ENCODE data around the gene ZNF740. TPM values are rescaled to one million over a fixed set of nuclear protein-coding genes. Genes with fewer than 3 reads are reported as not detected.

Gene ZNF740
- total and polyA plus RNA-seq, 7 donors: 3.3 to 22.8 (median 15.7) TPM

- Histone ChIP-seq H3K4me1 (peaks cover 8% of the 10 kb centered on the region), H3K27ac (no peak overlapping the region), H3K27me3 (ENCODE audit: insufficient read depth in 3 of 3, low read length in 2 of 3) (peaks cover 0 to 29% (median 5%) of the 10 kb centered on the region in 3 donors), H3K4me3 (no peak overlapping the region), H3K9me3 (no peaks in the 10 kb centered on the region), H3K36me3 (ENCODE audit: insufficient read depth in 1 of 2, low read depth in 1 of 2) (no peaks in the 10 kb centered on the region)
- intact Hi-C loops (cut with DNase I): no loop called here
- no peak for TF ChIP-seq CTCF (IDR thresholded peaks at IDR 0.05)
- ATAC-seq (no peak), DNase-seq (no peak)
- WGBS, 3 donors: 69 to 74% (median 72%) methylated on average over 8 to 10 of the region's 10 CpGs
Measured at GRCh38 chr12:53230108-53230845, 49.8 kb downstream of the ZNF740 start.

- Histone ChIP-seq H3K27ac (peak overlapping the region; percentile 23), H3K9me3 (no peaks in the 10 kb centered on the region), H3K4me3 (peak overlapping the region; percentile 69), H3K36me3 (ENCODE audit: insufficient read depth in 1 of 2, low read depth in 1 of 2) (no peaks in the 10 kb centered on the region), H3K27me3 (ENCODE audit: insufficient read depth in 3 of 3, low read length in 2 of 3) (peaks cover 0 to 34% (median 5%) of the 10 kb centered on the region in 3 donors), H3K4me1 (peaks cover 8% of the 10 kb centered on the region)
- ATAC-seq (no peak), DNase-seq (no peak)
- 0 to 2% (median 1%) methylated on average over 7 to 9 of the region's 9 CpGs for WGBS, 3 donors
- intact Hi-C loops (cut with DNase I): no loop called here
- no peak for TF ChIP-seq CTCF (IDR thresholded peaks at IDR 0.05)
Measured at GRCh38 chr12:53231671-53231920, 51.1 kb downstream of the ZNF740 start.

- peaks cover 8% of the 10 kb centered on the region for H3K4me1 ChIP-seq
- intact Hi-C loops (cut with DNase I): no loop called here
- 1 to 2% (median 2%) methylated on average over 30 to 43 of the region's 44 CpGs for WGBS, 3 donors
- ATAC-seq (peak; percentile 43 to 68 (median 48)), DNase-seq (peak; percentile 62 to 65)
- H3K27ac ChIP-seq: peak within 1 kb of the TSS; percentile 23
- H3K27me3 ChIP-seq (ENCODE audit: insufficient read depth in 3 of 3, low read length in 2 of 3): peaks cover 0 to 34% (median 5%) of the 10 kb centered on the region in 3 donors
- TF ChIP-seq CTCF (IDR thresholded peaks at IDR 0.05): no peak
- H3K4me3 ChIP-seq: peak within 1 kb of the TSS; percentile 69
- H3K9me3 ChIP-seq: no peaks in the 10 kb centered on the region
- H3K36me3 ChIP-seq (ENCODE audit: insufficient read depth in 1 of 2, low read depth in 1 of 2): no peaks in the 10 kb centered on the region
Measured at GRCh38 chr12:53231921-53232645, 51.6 kb downstream of the ZNF740 start, which contains the start of gene RARG. TSS of gene RARG (minus strand) at chr12:53232209. CDS start at chr12:53227545, 4,664 bp downstream.

DNA sequence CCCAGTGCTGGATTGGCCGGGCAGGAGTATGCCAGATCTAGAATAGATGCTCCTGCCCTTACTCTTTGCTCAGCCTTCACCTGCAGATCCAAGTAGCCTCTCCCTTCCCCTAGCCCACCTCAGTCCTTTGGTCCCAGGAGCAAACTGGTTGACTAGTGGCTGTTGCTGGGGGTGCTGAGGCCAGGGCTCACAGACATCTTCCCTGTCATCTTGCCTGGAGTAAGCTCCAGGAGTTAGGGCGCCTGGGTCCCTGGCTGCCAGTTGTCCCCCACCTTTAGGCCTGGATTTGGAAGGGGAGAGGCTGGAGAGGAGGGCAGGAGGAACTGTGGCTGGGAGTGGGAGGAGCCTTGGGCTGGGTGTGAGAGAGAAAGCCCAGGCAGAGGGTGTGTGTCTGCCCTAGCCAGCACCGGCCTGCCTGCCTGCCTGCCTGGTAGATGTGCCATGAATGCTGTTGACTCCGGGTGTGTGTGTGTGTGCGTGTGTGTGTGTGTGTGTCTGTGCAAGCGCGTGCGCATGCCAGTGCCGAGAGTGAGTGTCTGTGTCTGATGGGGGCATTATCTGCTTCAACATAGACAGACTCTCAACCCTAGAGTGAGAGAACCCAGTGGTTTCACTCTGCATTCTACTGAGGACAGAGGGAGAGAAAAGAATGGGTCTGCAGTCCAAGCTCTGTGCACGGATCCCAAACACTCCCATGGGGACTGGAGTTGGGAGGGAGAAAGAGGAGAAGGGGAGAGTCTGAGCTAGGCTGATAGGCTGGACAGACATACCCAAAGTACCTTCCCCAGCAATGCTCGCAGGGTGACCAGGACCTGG is 52.3 kb downstream of the ZNF740 start:
- no peak for TF ChIP-seq CTCF (IDR thresholded peaks at IDR 0.05)
- H3K27me3 ChIP-seq (ENCODE audit: insufficient read depth in 3 of 3, low read length in 2 of 3): peaks cover 0 to 34% (median 5%) of the 10 kb centered on the region in 3 donors
- H3K27ac ChIP-seq: peak overlapping the region; percentile 9
- DNase-seq: peak; percentile 36 to 62
- WGBS, 3 donors: 15 to 22% (median 17%) methylated on average over 11 of the region's 11 CpGs
- no peaks in the 10 kb centered on the region for H3K9me3 ChIP-seq
- peaks cover 8% of the 10 kb centered on the region for H3K4me1 ChIP-seq
- H3K4me3 ChIP-seq: peak overlapping the region; percentile 69
- peak; percentile 23 to 50 (median 45) for ATAC-seq
- intact Hi-C loops (cut with DNase I): no loop called here
- no peaks in the 10 kb centered on the region for H3K36me3 ChIP-seq (ENCODE audit: insufficient read depth in 1 of 2, low read depth in 1 of 2)
